SU-DHL-6 (cell line): ENCODE measurements around the gene GABBR2.

Experiments
- H2AFZ ChIP-seq: fragments of 200-600 bp; sonication (generic); 2 replicates; pipeline ENCODE4 v1.6.1; 2014; ENCODE audit warnings: low read depth, mild to moderate bottlenecking, moderate library complexity, mixed read lengths, antibody characterized with exemption, low read length; ENCODE audit not compliant: severe bottlenecking
- H3F3A ChIP-seq: fragments of 200-600 bp; shearing (Covaris generic); 2 replicates; pipeline ENCODE4 v1.6.0; 2016; ENCODE audit warnings: antibody characterized with exemption, mild to moderate bottlenecking; ENCODE audit not compliant: insufficient read depth
- H3K27ac ChIP-seq: fragments of 200-600 bp; sonication (generic); 2 replicates; pipeline ENCODE4 v1.5.1; 2016; ENCODE audit warnings: low read depth, mild to moderate bottlenecking, low read length, moderate library complexity, mixed read lengths
- H3K27me3 ChIP-seq: fragments of 200-600 bp; sonication (generic), shearing (Covaris generic); 2 replicates; pipeline ENCODE4 v1.6.0; 2014; ENCODE audit warnings: mild to moderate bottlenecking, low read length
- H3K36me3 ChIP-seq: fragments of 200-600 bp; sonication (generic); 2 replicates; pipeline ENCODE4 v1.6.1; 2014; ENCODE audit warnings: mild to moderate bottlenecking, low read length, mixed read lengths
- H3K4me2 ChIP-seq: fragments of 300-600, 200-600 bp; shearing (Covaris generic), sonication (generic); 2 replicates; pipeline ENCODE4 v1.6.0; 2014; ENCODE audit warnings: low read length, low read depth, mild to moderate bottlenecking; ENCODE audit not compliant: poor library complexity, severe bottlenecking
- H3K4me3 ChIP-seq: fragments of 200-600 bp; sonication (generic); 2 replicates; pipeline ENCODE4 v1.5.1; 2014; ENCODE audit warnings: antibody characterized with exemption, low read length, mild to moderate bottlenecking, mixed read lengths; ENCODE audit not compliant: insufficient read depth, poor library complexity, severe bottlenecking
- H3K79me2 ChIP-seq: fragments of 200-600 bp; sonication (generic); 2 replicates; pipeline ENCODE4 v1.6.1; 2014; ENCODE audit warnings: mild to moderate bottlenecking, low read length, moderate library complexity; ENCODE audit not compliant: insufficient read depth
- H3K9ac ChIP-seq: fragments of 200-600 bp; sonication (generic); 2 replicates; pipeline ENCODE4 v1.7.0; 2014; ENCODE audit warnings: mild to moderate bottlenecking, low read length
- H3K9me2 ChIP-seq: fragments of 200-600 bp; sonication (generic); replicated peaks from 2 replicates; pipeline ENCODE4 v1.6.1; 2014; ENCODE audit warnings: low read length; ENCODE audit not compliant: insufficient read depth
- H3K9me3 ChIP-seq: fragments of 200-600 bp; sonication (generic); 2 replicates; pipeline ENCODE4 v1.6.1; 2014; ENCODE audit warnings: low read length, mixed read lengths; ENCODE audit not compliant: insufficient read depth
- H4K20me1 ChIP-seq: fragments of 200-600 bp; sonication (generic); 2 replicates; pipeline ENCODE4 v1.6.1; 2014; ENCODE audit warnings: low read depth, mild to moderate bottlenecking, antibody characterized with exemption, low read length, moderate library complexity, mixed read lengths
- EZH2phosphoT487 ChIP-seq: fragments of 200-600 bp; sonication (generic), shearing (Covaris generic); conservative IDR thresholded peaks from 2 replicates; pipeline ENCODE4 v1.6.1; 2018; ENCODE audit warnings: mild to moderate bottlenecking, antibody characterized with exemption, low read length, moderate library complexity, mixed read lengths
- TF ChIP-seq, protein P1 (sequence below): fragments of 200-600 bp; sonication (generic); IDR thresholded peaks from one replicate; pipeline ENCODE4 v1.5.1; 2017; ENCODE audit warnings: antibody characterized with exemption, mild to moderate bottlenecking, low read length, moderate library complexity; ENCODE audit not compliant: insufficient read depth, poor library complexity, severe bottlenecking

The GABBR2 gene

DNA sequence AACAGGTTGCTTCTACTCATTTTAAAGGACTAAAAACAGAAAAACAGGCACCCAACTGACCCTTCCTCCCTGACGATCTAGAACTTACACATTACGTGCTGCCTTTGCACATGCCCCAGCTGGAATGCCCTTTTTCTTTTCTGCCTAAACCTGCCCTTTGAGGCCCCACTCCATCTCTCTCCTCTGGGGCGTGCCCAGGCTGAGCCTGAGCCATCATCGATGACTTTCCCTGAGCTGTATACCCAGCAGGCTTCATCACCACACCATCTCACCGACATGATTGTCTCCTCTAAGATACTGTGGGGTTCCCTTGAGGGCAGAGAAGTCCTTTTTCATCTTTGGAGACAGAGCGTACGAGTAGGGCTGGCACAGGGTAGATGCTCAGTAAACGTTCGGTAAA lies 24.1 kb upstream of the GABBR2 start:
- Histone ChIP-seq H3K36me3 (no peaks in the 10 kb centered on the region), H3F3A (no peaks in the 10 kb centered on the region), H4K20me1 (no peaks in the 10 kb centered on the region), H2AFZ (no peak overlapping the region), H3K79me2 (no peaks in the 10 kb centered on the region), H3K4me2 (no peak overlapping the region), H3K9me3 (no peaks in the 10 kb centered on the region), H3K9me2 (no peaks in the 10 kb centered on the region), H3K27ac (no peak overlapping the region), H3K27me3 (no peaks in the 10 kb centered on the region), H3K9ac (no peak overlapping the region), H3K4me3 (no peak overlapping the region)
- TF ChIP-seq, protein P1, sequence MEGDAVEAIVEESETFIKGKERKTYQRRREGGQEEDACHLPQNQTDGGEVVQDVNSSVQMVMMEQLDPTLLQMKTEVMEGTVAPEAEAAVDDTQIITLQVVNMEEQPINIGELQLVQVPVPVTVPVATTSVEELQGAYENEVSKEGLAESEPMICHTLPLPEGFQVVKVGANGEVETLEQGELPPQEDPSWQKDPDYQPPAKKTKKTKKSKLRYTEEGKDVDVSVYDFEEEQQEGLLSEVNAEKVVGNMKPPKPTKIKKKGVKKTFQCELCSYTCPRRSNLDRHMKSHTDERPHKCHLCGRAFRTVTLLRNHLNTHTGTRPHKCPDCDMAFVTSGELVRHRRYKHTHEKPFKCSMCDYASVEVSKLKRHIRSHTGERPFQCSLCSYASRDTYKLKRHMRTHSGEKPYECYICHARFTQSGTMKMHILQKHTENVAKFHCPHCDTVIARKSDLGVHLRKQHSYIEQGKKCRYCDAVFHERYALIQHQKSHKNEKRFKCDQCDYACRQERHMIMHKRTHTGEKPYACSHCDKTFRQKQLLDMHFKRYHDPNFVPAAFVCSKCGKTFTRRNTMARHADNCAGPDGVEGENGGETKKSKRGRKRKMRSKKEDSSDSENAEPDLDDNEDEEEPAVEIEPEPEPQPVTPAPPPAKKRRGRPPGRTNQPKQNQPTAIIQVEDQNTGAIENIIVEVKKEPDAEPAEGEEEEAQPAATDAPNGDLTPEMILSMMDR, result no peak
- TF ChIP-seq EZH2phosphoT487, result no peak

DNA sequence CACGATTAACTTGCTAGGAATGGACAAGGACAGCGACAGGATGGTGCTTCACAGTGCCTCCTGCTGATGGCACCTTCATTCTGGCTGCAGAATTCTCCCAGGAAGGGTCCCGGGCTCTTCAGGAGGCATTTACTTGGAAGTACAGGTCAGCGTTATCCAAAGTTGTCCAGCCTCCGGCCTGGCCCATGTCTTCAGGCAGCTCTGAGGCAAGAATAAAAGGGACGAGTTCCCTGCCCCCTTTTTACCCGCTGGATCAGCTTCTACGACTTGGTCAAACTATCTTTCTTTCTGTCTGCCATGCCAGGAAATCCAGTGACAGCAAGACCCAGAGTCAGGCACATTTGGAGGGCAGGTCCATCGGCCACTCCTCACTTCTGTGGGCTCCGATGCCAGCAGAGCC lies 23.4 kb upstream of the GABBR2 start:
- no peak for TF ChIP-seq EZH2phosphoT487
- TF ChIP-seq, protein P1, result no peak
- Histone ChIP-seq H3K79me2 (no peaks in the 10 kb centered on the region), H3K9me2 (no peaks in the 10 kb centered on the region), H3F3A (no peaks in the 10 kb centered on the region), H3K9ac (no peak overlapping the region), H4K20me1 (no peaks in the 10 kb centered on the region), H3K9me3 (no peaks in the 10 kb centered on the region), H3K27me3 (no peaks in the 10 kb centered on the region), H3K36me3 (no peaks in the 10 kb centered on the region), H2AFZ (no peak overlapping the region), H3K27ac (no peak overlapping the region), H3K4me2 (no peak overlapping the region), H3K4me3 (no peak overlapping the region)

DNA sequence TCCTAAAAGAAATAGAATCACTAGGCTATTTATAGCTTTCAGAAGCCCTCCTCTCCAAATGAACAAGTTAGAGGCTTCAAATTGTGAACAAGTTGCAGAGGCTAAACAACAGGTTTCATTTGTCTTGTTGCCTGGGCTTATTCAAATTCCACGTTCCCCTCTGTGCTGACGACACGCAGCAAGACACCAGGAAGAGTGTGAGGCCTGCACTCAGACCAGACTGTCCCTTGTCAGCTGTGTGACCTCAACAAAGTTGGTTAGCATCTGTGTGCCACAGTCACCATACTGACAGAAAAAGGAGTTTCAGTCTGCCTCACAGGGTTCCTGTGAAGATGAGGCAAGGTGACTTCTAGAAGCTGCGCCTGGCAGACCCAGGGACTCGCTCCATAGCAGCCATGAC lies 22.1 kb upstream of the GABBR2 start:
- Histone ChIP-seq H3F3A (no peaks in the 10 kb centered on the region), H3K9me2 (no peaks in the 10 kb centered on the region), H3K27ac (no peak overlapping the region), H2AFZ (no peak overlapping the region), H3K36me3 (no peaks in the 10 kb centered on the region), H3K4me2 (no peak overlapping the region), H3K79me2 (no peaks in the 10 kb centered on the region), H3K9ac (no peak overlapping the region), H3K9me3 (no peaks in the 10 kb centered on the region), H3K27me3 (0 out of 2 replicates have a peak, but pooled peaks cover 3% of the 10 kb centered on the region), H4K20me1 (no peaks in the 10 kb centered on the region), H3K4me3 (no peak overlapping the region)
- TF ChIP-seq EZH2phosphoT487, result no peak
- TF ChIP-seq, protein P1, result no peak
